Measurements from ENCODE around the gene ZNF77.
"Not testable (repeated sequence)": the region's sequence is repeated elsewhere in the genome, so short reads cannot be mapped to it uniquely, and the experiment has no call there.

ZNF77 gene

GRCh38 chr19:2970201-2970835 is 25.5 kb upstream of the ZNF77 start:
- DNase-seq, result no peak

GRCh38 chr19:2969104-2969504 is 24.3 kb upstream of the ZNF77 start:
- no peak for DNase-seq

GRCh38 chr19:2967972-2968371 is 23.2 kb upstream of the ZNF77 start:
- DNase-seq, result no peak

GRCh38 chr19:2964874-2965273 is 20.1 kb upstream of the ZNF77 start:
- DNase-seq, result no peak

- DNase-seq, result not testable (repeated sequence)
These were observed 18.9 kb upstream of the ZNF77 start for GRCh38 chr19:2963631-2964030.

GRCh38 chr19:2963122-2963521 is 18.4 kb upstream of the ZNF77 start:
- DNase-seq, result no peak

GRCh38 chr19:2962018-2962670 is 17.4 kb upstream of the ZNF77 start:
- DNase-seq, result peak; percentile 90

- DNase-seq, result no peak
These were observed 15.3 kb upstream of the ZNF77 start for GRCh38 chr19:2960120-2960519.

GRCh38 chr19:2957160-2957559 is 12.4 kb upstream of the ZNF77 start:
- no peak for DNase-seq

GRCh38 chr19:2952953-2953481 is 8.2 kb upstream of the ZNF77 start:
- DNase-seq, result no peak

- DNase-seq, result peak; percentile 100
These were observed 5.7 kb upstream of the ZNF77 start for GRCh38 chr19:2950286-2951124.

GRCh38 chr19:2949939-2950285 is 5.1 kb upstream of the ZNF77 start:
- DNase-seq, result no peak

GRCh38 chr19:2945575-2946184 is 909 bp upstream of the ZNF77 start:
- DNase-seq, result no peak

- no peak for DNase-seq
These were observed 382 bp downstream of the ZNF77 start for GRCh38 chr19:2944403-2944774.

GRCh38 chr19:2942928-2943640 is 1.7 kb downstream of the ZNF77 start:
- no peak for DNase-seq

- DNase-seq, result not testable (repeated sequence)
These were observed 8.9 kb downstream of the ZNF77 start for GRCh38 chr19:2935863-2936262.

- no peak for DNase-seq
These were observed 11.3 kb downstream of the ZNF77 start for GRCh38 chr19:2933490-2933910.

GRCh38 chr19:2927032-2927430 is 17.7 kb downstream of the ZNF77 start:
- no peak for DNase-seq

- DNase-seq, result no peak
These were observed 18.3 kb downstream of the ZNF77 start for GRCh38 chr19:2926341-2927031.

- DNase-seq, result no peak
These were observed 21.3 kb downstream of the ZNF77 start for GRCh38 chr19:2923510-2923909.

- no peak for DNase-seq
These were observed 21.8 kb downstream of the ZNF77 start for GRCh38 chr19:2922987-2923386.
